Activated naive CD8-positive, alpha-beta T cell treated with anti-CD3 and anti-CD28 coated beads, Interleukin-2, amount 50 U/mL, for 16 hours (primary cell): ENCODE measurements around the gene ABI3BP.

Experiments used
- DNase-seq: peaks from one replicate; pipeline ENCODE4 v3.0.0-alpha.2; 2020; ENCODE audit warnings: low read depth, low spot score

ABI3BP gene

DNA sequence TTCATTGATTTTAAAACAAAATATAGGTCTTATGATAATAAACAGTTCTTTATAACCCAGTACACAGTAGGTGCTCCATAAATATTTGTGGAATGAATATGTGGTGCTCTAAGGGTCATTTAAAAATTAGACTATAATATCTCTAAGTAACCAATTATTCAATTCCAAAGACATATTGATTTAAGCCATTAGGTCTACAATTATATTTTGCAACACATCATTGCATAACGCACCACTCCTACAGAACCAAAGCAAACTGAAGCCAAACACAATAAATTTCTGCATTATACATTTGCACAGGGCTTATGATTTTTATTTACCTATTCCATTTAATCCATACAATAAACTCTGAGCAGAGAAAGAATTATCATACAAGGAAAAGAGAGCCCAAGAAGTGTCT lies 104.3 kb downstream of the ABI3BP start:
- DNase-seq, result no peak

DNA sequence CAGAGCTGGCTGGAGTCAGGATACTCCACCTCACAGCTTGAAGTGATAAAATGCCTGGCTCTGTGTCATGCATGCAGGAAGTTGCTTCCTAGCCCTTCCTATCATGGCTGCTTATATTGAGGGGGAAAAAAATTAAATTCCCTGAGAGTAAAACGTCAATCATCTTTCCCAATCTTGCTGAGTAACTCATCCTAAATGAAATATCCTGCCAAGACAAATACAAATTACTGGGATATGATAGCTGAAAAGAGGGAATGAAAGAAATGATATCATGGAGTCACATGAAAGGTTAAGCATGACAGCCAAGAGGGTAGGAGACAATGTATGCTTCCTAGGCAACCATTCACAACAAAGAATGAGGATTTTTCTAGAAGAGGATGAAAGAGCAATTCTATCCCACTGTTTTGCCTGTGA lies 110.6 kb downstream of the ABI3BP start:
- DNase-seq, result no peak

DNA sequence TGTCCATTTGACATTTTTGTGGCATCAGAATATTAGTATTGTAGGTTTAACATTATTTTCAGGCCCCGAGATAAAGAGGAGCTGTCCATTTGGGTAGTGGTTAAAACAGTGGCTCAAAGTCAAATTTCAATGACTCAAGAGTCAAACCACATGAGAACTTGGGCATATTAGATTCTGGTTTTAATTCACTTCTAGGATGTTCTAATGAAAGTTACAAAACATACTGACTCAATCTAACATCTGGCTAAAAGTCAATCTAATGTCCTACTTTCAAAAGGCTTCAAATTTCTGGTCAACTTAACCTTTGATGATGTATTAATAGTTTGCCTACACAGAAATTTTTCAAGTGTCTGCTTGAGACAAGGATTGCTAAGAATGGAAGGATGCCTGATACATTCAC lies 112.4 kb downstream of the ABI3BP start:
- DNase-seq, result no peak

DNA sequence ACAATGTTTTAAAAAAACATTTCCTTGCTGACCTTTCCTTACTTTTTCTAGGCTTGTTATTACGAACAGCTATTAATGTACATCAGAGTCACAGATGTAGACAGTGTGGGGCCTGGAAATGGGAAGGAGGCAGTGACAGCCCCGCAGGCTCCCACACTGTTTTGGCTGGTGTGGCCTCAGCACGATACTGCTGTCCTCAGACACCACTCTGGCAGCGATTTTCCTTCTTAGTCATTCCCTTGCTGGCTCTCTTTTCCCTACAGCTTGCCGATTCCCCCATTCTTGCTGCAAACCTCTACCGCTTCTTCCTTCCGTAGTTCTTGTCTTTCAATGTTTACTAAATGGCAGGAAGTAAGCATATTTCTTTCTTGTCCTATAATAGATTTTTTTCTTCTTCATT lies 113.1 kb downstream of the ABI3BP start:
- no peak for DNase-seq

DNA sequence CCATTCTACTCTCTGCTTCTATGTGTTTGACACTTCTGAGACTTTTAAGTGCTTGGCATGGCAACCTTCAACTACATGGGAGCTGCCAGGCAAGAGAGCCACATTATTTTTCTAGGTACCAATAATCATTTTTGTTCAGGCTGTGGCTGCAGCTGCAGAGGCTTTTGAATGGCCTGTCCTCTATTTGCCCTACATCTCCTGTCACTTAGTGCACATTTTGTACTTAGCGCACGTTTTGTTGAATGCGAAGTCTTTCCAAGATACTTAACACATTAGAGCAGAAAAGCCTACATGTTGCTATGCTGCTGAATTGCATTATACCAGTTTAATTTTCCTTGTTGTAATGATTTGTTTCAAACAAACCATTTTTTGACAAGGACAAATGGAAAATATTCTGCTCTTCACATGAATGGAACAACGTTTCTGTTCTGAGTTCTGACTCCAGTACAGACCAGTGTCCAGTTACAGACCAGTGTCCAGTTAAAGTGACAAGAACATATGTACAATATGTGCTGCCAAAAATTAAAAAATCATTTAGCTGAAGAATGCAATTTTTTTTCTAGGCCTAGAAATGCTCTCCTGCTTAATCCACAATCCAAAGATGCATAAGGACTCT lies 113.9 kb downstream of the ABI3BP start:
- DNase-seq, result no peak

DNA sequence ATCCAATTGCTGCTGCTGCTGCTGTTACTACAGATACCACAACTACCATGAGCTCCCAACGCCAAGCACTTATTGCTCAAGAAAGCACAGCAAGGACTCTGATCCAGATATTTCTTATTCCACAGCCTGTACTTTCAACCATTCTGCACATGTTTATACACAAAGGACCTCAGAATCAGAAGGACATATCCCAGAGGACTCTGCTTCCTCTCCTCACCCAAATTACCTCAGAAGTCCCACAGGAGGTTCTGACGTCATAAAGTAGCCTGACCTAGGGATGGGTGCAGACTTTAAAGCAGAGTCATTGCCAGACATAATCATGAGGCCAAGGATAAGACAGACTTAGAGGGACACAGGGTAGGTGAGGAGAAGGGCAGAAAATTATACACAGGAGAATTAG lies 115.9 kb downstream of the ABI3BP start:
- no peak for DNase-seq

DNA sequence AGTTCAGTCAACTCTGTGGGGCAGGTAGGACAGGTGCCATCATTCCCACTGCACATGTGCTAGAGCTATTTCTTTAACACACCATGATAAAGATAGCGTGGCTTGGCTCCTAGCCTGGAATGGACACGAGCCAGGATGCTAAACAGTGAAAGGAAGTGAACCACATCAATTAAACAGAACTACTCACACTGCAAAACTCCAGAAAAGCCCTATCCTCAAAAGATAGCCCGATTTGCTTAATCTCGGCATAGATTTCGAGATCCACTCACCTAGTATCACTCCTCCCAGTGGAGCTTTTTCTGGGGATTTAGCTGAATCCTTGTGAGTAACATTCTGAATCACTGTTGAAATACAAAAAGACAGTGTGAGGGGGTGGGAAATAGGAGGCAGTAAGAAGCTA lies 118.0 kb downstream of the ABI3BP start:
- no peak for DNase-seq

DNA sequence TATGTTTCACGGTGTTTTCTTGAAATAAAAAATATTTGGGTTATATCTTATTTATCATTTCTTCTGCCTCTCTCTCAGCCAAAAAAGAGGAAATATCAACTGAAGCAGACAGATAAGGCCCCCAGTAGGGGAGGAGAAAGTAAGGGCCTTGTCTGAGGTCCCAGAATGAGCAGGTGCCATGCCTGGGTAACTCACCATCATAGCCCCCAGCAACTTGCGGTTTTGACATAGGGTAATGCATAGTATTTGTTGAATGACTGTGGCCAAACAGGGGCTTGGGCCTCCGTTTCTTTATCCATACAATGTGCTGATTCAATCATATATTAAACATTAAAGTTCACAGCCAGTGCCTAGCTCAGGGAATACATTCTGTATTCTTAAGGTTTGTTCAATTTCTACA lies 119.6 kb downstream of the ABI3BP start:
- no peak for DNase-seq

DNA sequence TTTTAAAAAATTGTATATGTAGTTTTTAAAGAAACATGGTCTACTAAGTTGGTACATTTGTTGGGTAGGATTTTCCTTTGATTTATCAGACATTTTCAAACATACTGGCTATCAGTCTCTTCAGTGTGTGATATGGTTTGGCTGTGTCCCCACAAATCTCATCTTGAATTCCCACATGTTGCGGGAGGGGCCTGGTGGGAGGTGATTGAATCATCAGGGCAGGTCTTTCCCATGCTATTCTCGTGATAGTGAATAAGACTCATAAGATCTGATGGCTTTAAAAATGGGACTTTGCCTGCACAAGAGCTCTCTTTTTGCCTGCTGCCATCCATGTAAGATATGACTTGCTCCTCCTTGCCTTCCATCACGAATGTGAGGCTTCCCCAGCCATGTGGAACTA lies 121.9 kb downstream of the ABI3BP start:
- DNase-seq, result no peak

DNA sequence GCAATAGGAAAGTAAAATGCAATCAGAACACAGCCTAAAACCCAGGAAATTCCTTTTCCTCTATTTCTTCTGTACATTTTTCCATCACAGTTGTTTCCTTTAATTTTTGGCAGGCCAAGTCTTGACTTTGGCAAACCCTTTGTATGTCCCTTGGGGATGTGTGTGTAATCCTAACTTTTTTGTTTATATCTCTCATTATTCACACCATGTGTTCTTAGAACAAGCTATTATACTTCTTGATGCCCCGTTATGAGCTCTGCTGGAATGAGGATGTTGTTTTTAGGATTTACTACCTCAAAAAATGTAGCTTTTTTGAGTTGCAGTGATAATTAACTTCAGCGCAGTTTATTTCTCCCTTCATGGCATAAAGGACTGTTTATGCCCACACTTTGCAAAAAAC lies 123.4 kb downstream of the ABI3BP start:
- DNase-seq, result no peak

DNA sequence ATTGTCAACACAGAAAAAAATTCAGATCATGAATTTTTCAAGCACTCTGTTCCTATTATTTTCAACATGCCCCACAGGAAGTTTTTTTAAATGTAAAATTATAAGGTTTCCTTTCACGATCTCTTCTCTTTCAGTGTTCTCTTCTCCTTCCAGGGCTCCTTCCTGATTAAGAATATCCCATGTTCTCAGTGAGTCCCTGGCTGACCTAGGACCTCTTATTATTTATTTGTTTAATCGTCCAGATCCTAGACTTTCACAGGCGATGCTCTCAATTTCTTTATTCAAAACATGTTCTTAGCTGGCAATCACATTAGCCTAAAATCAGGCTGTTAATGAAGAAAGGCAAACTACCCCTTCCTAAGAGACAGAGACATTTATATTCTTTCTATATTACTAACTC lies 124.3 kb downstream of the ABI3BP start:
- no peak for DNase-seq

DNA sequence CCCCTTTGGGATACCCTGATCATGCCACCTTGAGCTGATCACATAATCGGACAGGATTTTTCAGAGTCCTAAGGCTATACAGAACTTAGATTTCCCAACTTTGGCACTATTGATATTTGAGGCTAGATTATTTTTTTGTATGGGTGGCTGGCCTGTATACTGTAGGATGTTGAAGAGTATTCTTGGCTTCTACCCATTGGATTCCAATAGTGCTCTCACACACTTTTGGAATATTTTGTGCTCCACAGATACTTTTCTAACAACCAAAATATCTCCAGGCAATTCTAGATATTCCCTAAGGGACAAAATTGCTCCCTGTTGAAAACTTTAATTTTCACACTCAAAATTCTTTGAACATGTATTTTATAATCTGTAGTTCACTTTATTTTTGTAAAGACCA lies 125.1 kb downstream of the ABI3BP start:
- DNase-seq, result no peak

DNA sequence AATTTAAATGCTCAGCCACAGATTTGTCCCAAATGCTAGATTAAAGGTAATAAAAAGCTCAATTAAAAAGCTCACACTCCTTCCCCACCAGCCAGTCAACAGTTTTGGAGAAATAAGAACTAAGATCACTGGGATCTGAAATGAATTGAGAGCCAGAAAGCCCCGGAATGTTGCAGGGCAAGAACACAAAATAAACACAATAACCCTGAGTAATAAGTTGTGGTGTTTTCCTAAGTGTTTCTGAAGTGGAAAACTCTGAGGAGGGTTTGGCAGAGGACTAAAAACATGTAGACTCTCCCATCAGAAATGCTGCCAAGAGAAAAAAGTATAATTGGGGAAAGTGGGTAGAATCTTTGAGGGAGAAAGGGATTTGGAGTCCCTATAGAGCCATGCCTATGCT lies 127.8 kb downstream of the ABI3BP start:
- no peak for DNase-seq

DNA sequence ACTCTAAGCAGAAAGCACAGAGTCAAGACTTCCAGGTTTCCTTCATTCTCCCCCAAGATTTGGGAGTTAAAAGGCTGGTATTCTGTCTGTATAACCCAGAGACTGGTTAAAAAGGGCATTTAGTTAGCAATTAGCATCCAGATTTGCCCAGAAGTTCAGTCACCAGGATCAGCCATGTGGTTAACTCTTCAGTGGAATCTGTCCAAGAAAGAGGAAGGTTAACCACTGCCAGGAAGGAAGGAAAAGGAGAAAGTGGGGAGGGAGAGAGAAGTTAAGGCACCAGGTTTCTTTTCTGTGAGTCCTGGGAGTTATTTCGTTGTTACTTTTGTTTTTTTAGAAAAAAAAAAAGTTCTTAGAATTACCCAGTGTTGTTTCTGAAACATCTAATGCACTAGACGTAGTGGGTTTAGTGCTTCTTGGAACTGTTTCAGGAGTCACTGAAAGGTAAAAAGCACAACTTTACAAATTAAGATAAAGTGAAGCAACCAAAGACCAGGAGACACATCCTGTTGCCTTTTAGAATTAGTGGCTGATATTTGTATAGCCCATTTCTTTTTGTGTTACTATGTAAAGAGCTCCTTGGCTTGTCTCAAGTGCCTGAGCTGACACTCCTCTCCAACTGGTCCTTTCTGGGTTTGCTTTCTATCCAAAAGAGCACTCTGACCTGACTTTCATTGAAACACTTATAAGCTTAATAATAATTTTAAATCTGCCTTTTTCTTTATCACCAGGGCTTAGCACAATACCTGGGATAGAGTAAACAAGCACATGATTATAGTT lies 128.6 kb downstream of the ABI3BP start:
- no peak for DNase-seq

DNA sequence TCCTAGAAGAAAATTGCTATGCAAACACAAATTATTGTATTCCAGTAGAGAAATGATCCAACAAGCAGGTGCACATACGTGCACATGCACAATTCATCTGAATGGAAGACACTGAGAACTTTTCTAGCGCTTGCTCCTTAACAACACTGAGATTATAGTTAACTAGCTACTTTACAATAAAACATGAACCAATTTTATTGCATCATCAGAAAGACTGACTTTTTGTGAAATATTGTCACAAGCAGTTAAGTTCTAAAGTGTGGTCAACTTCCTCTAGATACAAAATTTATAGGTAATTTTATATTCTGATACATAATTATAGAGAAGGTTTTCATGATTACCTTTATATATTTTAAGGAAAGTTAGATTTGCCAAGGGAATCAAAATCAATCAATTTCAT lies 135.4 kb downstream of the ABI3BP start:
- DNase-seq, result no peak

DNA sequence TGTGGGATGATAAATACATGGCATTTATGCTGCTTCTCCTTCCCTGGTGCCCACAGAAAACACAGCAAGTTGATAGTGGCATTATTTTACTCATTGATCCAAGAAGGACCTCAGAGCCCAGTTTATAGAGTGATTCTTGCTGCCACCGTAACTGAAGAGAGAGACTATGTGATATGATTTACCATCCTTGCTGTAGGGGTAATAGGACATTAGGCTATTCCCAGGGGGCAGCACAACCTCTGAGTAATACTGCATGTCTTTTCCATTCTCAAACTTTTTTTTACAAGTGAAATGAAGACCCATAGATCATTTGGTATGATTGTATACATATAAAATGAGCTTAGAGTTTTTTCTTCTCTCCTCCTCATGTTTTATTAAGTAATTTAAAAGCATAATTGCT lies 136.4 kb downstream of the ABI3BP start:
- no peak for DNase-seq

DNA sequence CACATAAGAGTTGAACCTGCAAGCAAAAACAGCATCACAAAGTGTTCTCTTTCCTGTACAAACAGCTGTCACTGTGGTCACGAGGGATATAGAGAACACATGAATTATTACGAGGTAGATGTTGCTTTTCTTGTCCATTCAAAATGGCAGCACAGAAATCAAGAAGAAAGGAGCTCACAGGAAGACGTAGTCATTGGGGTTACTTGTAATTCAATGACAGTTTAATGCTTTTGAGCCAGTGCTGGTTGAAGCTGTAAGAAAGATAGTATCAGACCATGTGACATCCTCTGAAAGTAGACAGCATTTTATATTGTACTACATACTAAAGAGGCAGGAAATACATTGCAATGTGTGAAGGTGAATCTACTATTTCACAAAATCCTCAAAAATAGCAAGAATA lies 140.4 kb downstream of the ABI3BP start:
- no peak for DNase-seq

DNA sequence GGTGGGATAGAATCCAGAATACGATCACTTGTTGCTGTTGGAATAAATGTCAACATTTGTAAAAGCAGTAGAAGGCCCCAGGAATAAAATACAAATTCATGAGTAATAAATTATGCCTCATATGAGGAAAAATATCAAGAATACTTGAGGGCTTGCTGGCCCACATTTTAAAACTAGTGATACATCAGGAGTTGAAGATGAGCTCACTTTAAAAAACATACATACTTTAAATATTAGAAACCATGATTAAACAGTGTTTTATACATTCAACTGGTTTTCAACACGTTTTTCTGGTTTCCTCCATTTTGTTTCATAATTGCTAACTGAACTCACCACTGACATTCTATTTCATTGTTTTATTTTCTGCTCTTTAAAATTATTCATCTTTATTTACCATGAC lies 142.5 kb downstream of the ABI3BP start:
- no peak for DNase-seq

DNA sequence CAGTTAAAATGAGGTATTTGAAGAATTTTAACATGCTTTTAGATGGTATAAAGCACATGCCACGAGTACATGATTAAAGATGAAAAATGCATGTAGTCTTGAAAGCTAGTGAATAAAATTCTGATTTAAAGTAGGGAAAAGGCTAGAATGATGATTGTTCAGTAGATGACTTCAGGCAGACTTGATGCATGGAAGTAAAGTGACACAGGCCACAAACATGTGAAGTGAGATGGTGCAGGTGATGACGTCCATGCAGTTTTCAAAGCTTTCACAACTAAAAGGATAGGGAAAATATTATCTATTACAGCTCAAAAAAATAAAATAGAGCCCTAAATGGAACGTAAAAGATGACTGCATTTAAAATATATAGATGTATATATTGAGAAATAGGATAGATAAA lies 143.1 kb downstream of the ABI3BP start:
- no peak for DNase-seq

DNA sequence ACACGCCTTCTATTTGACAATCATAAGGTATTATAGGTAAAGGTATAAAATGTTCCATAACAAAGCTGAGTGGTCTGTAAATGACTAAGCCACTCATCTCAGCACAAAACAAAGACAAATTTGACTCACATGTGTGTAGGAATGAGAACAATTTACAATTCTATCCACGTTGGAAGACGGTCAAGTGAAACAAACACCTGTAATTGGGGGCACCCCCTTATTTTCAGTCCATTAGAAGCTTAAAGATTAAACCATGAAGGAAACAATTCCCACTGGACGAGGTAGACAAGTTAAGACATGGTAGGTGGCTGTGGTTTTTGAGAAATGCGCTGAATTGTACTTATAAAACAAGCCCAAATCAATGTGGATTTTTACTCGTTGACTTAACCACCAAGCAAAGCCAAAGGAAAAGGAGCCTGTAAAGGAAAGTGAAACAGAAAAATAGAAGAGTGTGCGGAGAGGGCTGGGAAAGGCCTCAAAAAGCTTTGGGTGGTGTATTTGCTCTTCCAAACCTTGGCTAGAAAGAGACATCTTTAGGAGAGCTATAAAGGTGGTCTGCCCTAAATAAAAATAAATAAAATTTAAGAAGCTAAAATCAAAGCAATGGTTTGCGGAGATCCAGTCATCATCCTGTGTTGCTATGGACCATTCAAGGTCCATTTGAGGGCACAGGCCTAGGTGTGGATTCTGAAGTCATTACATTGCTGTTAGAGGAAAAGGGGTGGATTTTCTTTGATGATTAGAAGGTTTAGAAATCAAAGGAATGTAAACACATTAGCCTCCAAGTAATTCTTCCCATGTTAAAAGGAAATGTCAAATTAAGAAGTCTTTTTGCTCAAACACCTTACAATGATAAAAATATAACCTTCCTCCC lies 148.9 kb downstream of the ABI3BP start:
- no peak for DNase-seq

DNA sequence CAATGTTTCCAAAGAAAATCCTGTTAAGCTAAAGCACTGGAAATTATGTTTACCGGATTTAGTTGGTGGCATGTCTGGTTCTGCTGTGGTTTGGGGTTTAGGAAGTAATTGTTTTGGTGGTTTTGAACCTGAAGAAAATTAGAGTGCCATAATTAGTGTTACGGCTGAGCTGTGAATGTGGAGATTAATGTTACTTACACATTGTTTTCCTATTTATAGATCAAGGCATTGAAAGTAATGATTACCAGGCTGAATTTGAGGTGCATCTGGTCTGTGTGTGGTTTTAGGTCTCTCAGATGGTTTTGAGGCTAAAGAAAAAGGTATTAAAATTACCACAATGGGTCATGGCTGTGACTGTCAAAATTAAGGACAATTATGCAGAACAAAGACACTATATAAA lies 155.1 kb downstream of the ABI3BP start:
- no peak for DNase-seq

DNA sequence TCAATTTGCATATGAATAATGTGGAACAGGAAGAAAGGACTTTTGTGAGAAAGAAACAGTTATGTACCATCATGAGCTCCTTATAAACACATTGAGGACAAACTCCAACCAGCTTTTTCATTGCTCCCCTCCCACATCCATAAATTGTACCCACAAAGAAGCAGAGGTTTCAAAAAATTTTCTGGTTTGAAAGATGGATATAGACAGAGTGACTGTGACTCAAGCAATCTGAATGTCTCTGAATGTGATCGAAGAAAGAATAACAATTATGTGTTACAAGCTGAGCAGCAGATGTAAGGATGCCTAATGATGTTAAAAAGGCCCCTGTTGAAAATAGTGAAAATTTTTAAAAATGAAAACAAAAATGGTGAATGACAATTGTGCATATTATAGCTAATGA lies 156.6 kb downstream of the ABI3BP start:
- DNase-seq, result no peak

DNA sequence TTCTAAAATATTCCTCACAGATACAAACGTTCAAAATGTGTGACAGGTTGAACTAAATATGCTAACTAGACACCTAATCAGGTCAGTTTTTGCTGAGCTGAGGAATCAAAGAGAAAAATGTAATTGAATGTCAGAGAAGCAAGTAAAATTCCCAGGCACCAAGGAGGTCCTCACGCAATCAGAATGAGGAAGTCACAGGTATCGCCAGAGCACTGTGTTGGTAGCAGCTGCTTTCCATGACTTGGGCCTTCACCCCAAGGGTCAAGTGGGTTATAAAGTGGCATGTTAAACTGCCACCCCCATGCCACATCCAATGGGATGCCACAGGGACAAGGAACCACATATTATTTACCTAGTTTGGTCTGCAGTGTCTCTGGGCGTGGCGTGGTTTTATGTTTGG lies 158.9 kb downstream of the ABI3BP start:
- DNase-seq, result no peak
